Panc1 (cell line): ENCODE data around the gene TBCK.

Source experiments
- CTCF ChIP-seq: fragments of 450-650 bp; IDR thresholded peaks from 2 replicates; pipeline ENCODE4 v1.5.1; 2017; ENCODE audit warnings: mild to moderate bottlenecking
- POLR2AphosphoS5 ChIP-seq: IDR thresholded peaks from 2 replicates; pipeline ENCODE4 v1.6.1; 2012; ENCODE audit warnings: mild to moderate bottlenecking, low read depth, low read length, moderate library complexity
- REST ChIP-seq, 2 experiments: IDR thresholded peaks; 2 replicates each; pipeline ENCODE4 v1.6.1; 2011 to 2012; ENCODE audit warnings: low read depth in 2 of 2, control low read depth in 1 of 2, low read length in 1 of 2, mild to moderate bottlenecking in 1 of 2, moderate library complexity in 1 of 2; ENCODE audit not compliant: insufficient read depth in 1 of 2
- SIN3A ChIP-seq: IDR thresholded peaks from 2 replicates; pipeline ENCODE4 v1.6.1; 2012; ENCODE audit warnings: low read depth, mild to moderate bottlenecking, low read length, moderate library complexity, borderline replicate concordance; ENCODE audit not compliant: insufficient read depth

GRCh38 chr4:105994841-105995501, 321.0 kb downstream of the TBCK start:
- TF ChIP-seq CTCF = no peak
- no peak for TF ChIP-seq POLR2AphosphoS5
- TF ChIP-seq SIN3A = no peak
- TF ChIP-seq REST (IDR thresholded peaks at IDR 0.05; ENCODE audit: insufficient read depth in 1 of 2, low read depth in 2 of 2, low read length in 1 of 2) = no peak
